MM.1S (cell line): ENCODE results near the gene IFTAP.

Experiments used
- DNase-seq: peaks from one replicate; pipeline ENCODE4 v3.0.0-alpha.2; 2015
- H2AFZ ChIP-seq: fragments of 300-600 bp; sonication (generic); 2 replicates; pipeline ENCODE4 v1.6.0; 2016; ENCODE audit warnings: antibody characterized with exemption, low read length
- H3F3A ChIP-seq: fragments of 300-600 bp; sonication (generic); 2 replicates; pipeline ENCODE4 v1.6.1; 2016; ENCODE audit warnings: mild to moderate bottlenecking, antibody characterized with exemption, low read length, moderate library complexity, mixed read lengths; ENCODE audit not compliant: insufficient read depth
- H3K27ac ChIP-seq: fragments of 300-600 bp; sonication (generic); 2 replicates; pipeline ENCODE4 v1.5.1; 2016; ENCODE audit warnings: mild to moderate bottlenecking, low read length
- H3K27me3 ChIP-seq: fragments of 300-600 bp; sonication (generic); replicated peaks from 2 replicates; pipeline ENCODE4 v1.6.0; 2016; ENCODE audit warnings: low read length; ENCODE audit not compliant: insufficient read depth
- H3K36me3 ChIP-seq: fragments of 300-600 bp; sonication (generic); replicated peaks from 2 replicates; pipeline ENCODE4 v1.6.1; 2016; ENCODE audit warnings: mild to moderate bottlenecking, low read length, mixed read lengths; ENCODE audit not compliant: insufficient read depth
- H3K4me1 ChIP-seq: fragments of 300-600 bp; sonication (generic); 2 replicates; pipeline ENCODE4 v1.6.1; 2016; ENCODE audit warnings: low read length, mixed read lengths
- H3K4me2 ChIP-seq: fragments of 300-600 bp; sonication (generic); 2 replicates; pipeline ENCODE4 v1.6.0; 2016; ENCODE audit warnings: low read depth, low read length
- H3K4me3 ChIP-seq: fragments of 300-600 bp; sonication (generic); 2 replicates; pipeline ENCODE4 v1.5.1; 2016; ENCODE audit warnings: low read length, mixed read lengths
- H3K79me2 ChIP-seq: fragments of 300-600 bp; sonication (generic); 2 replicates; pipeline ENCODE4 v1.6.1; 2016; ENCODE audit warnings: mixed run types, low read length, mixed read lengths
- H3K9ac ChIP-seq: fragments of 300-600 bp; sonication (generic); 2 replicates; pipeline ENCODE4 v1.6.1; 2016; ENCODE audit warnings: low read length, mixed read lengths
- H3K9me2 ChIP-seq: fragments of 300-600 bp; sonication (generic); replicated peaks from 2 replicates; pipeline ENCODE4 v1.6.1; 2016; ENCODE audit warnings: mild to moderate bottlenecking, low read length, mixed read lengths; ENCODE audit not compliant: insufficient read depth
- H3K9me3 ChIP-seq: fragments of 300-600 bp; sonication (generic); replicated peaks from 2 replicates; pipeline ENCODE4 v1.6.1; 2016; ENCODE audit warnings: mild to moderate bottlenecking, low read length, mixed read lengths; ENCODE audit not compliant: insufficient read depth
- H4K20me1 ChIP-seq: fragments of 300-600 bp; sonication (generic); 2 replicates; pipeline ENCODE4 v1.6.1; 2016; ENCODE audit warnings: mild to moderate bottlenecking, low read length, moderate library complexity, mixed read lengths; ENCODE audit not compliant: insufficient read depth
- EZH2 ChIP-seq: fragments of 300-600 bp; sonication (generic); optimal IDR thresholded peaks from 2 replicates; pipeline ENCODE3; 2017; ENCODE audit warnings: low read depth, mild to moderate bottlenecking, antibody characterized with exemption, low read length, mixed read lengths
- EZH2phosphoT487 ChIP-seq: fragments of 300-600 bp; sonication (generic); IDR thresholded peaks from 2 replicates; pipeline ENCODE4 v1.6.1; 2018; ENCODE audit warnings: antibody characterized with exemption, low read length
- TF ChIP-seq, protein P1 (sequence below): fragments of 300-600 bp; sonication (generic); IDR thresholded peaks from 2 replicates; pipeline ENCODE4 v1.5.1; 2016; ENCODE audit warnings: antibody characterized with exemption, low read length, mixed read lengths

IFTAP gene

DNA sequence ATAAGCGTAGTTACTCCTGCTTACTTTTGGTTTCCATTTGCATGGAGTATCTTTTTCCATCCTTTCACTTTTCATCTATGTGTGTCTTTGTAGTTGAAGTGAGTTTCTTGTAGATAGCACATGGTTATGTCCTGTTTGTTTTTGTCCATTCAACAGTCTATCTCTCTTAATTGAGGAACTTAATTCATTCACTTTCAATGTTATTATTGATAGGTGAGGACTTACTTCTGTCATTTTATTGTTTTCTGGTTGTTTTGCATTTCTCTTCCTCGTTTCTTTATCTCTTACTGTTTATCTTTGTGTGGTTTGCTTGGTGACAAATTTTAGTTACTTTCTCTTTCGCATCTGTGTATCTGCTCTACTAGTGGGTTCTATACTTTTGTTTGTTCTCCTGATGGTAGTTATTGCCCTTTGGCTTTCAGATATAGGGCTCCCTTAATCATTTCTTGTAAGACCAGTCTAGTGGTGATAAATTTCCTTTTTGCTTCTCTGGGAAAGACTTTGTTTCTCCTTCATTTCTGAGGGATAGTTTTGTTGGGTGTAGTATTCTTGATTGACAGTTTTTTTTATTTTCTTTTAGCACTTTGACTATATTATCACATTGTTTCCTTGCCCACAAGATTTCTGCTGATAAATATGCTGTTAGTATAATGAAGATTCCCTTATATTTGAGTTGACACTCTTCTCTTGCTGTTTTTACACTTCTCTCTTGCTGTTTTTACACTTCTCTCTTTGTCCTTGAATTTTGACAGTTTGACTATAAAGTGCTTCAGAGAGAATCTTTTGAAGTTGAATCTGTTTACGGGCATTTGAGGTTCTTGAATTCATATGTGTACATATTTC lies 35.5 kb upstream of the IFTAP start:
- Histone ChIP-seq H3K27ac (no peak overlapping the region), H2AFZ (peak overlapping the region; percentile 28; the same call in 1 of the 2 replicates), H3K9me2 (no peaks in the 10 kb centered on the region), H3K4me3 (peak overlapping the region; percentile 41), H3K4me1 (no peaks in the 10 kb centered on the region), H3K36me3 (no peaks in the 10 kb centered on the region), H3K4me2 (peak overlapping the region; percentile 61), H3K79me2 (no peaks in the 10 kb centered on the region), H3K9me3 (no peaks in the 10 kb centered on the region), H3F3A (peaks cover 7% of the 10 kb centered on the region), H3K27me3 (peaks cover 4% of the 10 kb centered on the region; the same call in 1 of the 2 replicates), H3K9ac (no peak overlapping the region), H4K20me1 (no peaks in the 10 kb centered on the region)
- peak; percentile 61 for DNase-seq
- TF ChIP-seq EZH2phosphoT487: no peak
- TF ChIP-seq EZH2: no peak

GRCh38 chr11:36564376-36565030 lies 29.8 kb upstream of the IFTAP start:
- Histone ChIP-seq H3K27ac (no peak overlapping the region), H3K4me1 (no peaks in the 10 kb centered on the region), H3K9me3 (no peaks in the 10 kb centered on the region), H3K9me2 (no peaks in the 10 kb centered on the region), H3F3A (no peaks in the 10 kb centered on the region), H4K20me1 (no peaks in the 10 kb centered on the region), H3K27me3 (no peaks in the 10 kb centered on the region), H3K36me3 (no peaks in the 10 kb centered on the region), H3K79me2 (no peaks in the 10 kb centered on the region), H3K9ac (no peak overlapping the region), H3K4me2 (no peak overlapping the region), H3K4me3 (no peak overlapping the region), H2AFZ (no peak overlapping the region)
- no peak for TF ChIP-seq EZH2
- TF ChIP-seq, protein P1, sequence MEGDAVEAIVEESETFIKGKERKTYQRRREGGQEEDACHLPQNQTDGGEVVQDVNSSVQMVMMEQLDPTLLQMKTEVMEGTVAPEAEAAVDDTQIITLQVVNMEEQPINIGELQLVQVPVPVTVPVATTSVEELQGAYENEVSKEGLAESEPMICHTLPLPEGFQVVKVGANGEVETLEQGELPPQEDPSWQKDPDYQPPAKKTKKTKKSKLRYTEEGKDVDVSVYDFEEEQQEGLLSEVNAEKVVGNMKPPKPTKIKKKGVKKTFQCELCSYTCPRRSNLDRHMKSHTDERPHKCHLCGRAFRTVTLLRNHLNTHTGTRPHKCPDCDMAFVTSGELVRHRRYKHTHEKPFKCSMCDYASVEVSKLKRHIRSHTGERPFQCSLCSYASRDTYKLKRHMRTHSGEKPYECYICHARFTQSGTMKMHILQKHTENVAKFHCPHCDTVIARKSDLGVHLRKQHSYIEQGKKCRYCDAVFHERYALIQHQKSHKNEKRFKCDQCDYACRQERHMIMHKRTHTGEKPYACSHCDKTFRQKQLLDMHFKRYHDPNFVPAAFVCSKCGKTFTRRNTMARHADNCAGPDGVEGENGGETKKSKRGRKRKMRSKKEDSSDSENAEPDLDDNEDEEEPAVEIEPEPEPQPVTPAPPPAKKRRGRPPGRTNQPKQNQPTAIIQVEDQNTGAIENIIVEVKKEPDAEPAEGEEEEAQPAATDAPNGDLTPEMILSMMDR: peak; percentile 65
- DNase-seq: peak; percentile 64

- Histone ChIP-seq H3K27me3 (no peaks in the 10 kb centered on the region), H3K9me2 (no peaks in the 10 kb centered on the region), H3K79me2 (no peaks in the 10 kb centered on the region), H3K9me3 (no peaks in the 10 kb centered on the region), H3F3A (no peaks in the 10 kb centered on the region), H3K27ac (no peak overlapping the region), H3K4me1 (no peaks in the 10 kb centered on the region), H3K4me2 (no peak overlapping the region), H2AFZ (no peak overlapping the region), H4K20me1 (no peaks in the 10 kb centered on the region), H3K9ac (no peak overlapping the region), H3K4me3 (no peak overlapping the region), H3K36me3 (no peaks in the 10 kb centered on the region)
- DNase-seq: no peak
- TF ChIP-seq EZH2phosphoT487 (no peak), EZH2 (no peak)
- TF ChIP-seq, protein P1: no peak
These were observed 29.2 kb upstream of the IFTAP start for GRCh38 chr11:36565031-36565610.
